HepG2 (cell line): ENCODE results near the gene NT5C. TPM values are rescaled to one million over a fixed set of nuclear protein-coding genes. Genes with fewer than 3 reads are reported as not detected.
A peak's percentile ranks its signal among the peaks of the same experiment; 100 is the strongest.

ENCODE experiments used
- AGO2 ChIP-seq: fragments of 200-400 bp; formaldehyde crosslinking; optimal IDR thresholded peaks from 2 replicates; pipeline ENCODE3; 2017; ENCODE audit warnings: mild to moderate bottlenecking, low read depth, low read length, moderate library complexity
- BORCS8-MEF2B ChIP-seq: sonication (generic); formaldehyde crosslinking; IDR thresholded peaks from 2 replicates; pipeline ENCODE4 v1.8.0; 2022; ENCODE audit warnings: mild to moderate bottlenecking, missing genetic modification reagents
- CENPT ChIP-seq: sonication (generic); formaldehyde crosslinking; IDR thresholded peaks from 2 replicates; pipeline ENCODE4 v1.8.0; 2022; ENCODE audit warnings: low read depth, mild to moderate bottlenecking, moderate library complexity, missing genetic modification reagents
- DNMT3B ChIP-seq: conservative IDR thresholded peaks from 2 replicates; pipeline ENCODE4 v1.6.1; 2016; ENCODE audit warnings: missing biosample characterization, control low read depth
- EEA1 ChIP-seq: sonication (generic); formaldehyde crosslinking; IDR thresholded peaks from 2 replicates; pipeline ENCODE4 v1.5.1; 2020; ENCODE audit warnings: mild to moderate bottlenecking, missing genetic modification reagents, borderline replicate concordance
- HNRNPK ChIP-seq: fragments of 200-400 bp; formaldehyde crosslinking; IDR thresholded peaks from 2 replicates; pipeline ENCODE4 v1.6.1; 2018; ENCODE audit warnings: low read length, low read depth, moderate library complexity, mild to moderate bottlenecking; ENCODE audit not compliant: poor library complexity, severe bottlenecking
- MXD4 ChIP-seq: IDR thresholded peaks from 2 replicates; pipeline ENCODE4 v1.6.1; 2016; ENCODE audit warnings: mild to moderate bottlenecking, missing biosample characterization, missing genetic modification reagents
- PHF8 ChIP-seq: sonication (generic); formaldehyde crosslinking; IDR thresholded peaks from 2 replicates; pipeline ENCODE4 v1.5.0; 2020; ENCODE audit warnings: missing genetic modification reagents
- SMARCC2 ChIP-seq: fragments of 450-650 bp; IDR thresholded peaks from 2 replicates; pipeline ENCODE4 v1.6.1; 2017; ENCODE audit warnings: antibody characterized with exemption, mild to moderate bottlenecking
- ZBTB44 ChIP-seq: sonication (generic); formaldehyde crosslinking; IDR thresholded peaks from 2 replicates; pipeline ENCODE4 v1.4.0; 2020; ENCODE audit warnings: missing genetic modification reagents
- ZFP90 ChIP-seq: sonication (generic); formaldehyde crosslinking; IDR thresholded peaks from 2 replicates; pipeline ENCODE4 v1.8.0; 2022; ENCODE audit warnings: missing genetic modification reagents, mild to moderate bottlenecking, inconsistent platforms, borderline replicate concordance
- ZFYVE20 ChIP-seq: sonication (generic); formaldehyde crosslinking; IDR thresholded peaks from 2 replicates; pipeline ENCODE4 v1.8.0; 2023; ENCODE audit warnings: low read depth, mild to moderate bottlenecking, moderate library complexity, missing genetic modification reagents, borderline replicate concordance
- ZKSCAN1 ChIP-seq: fragments of 150-350 bp; IDR thresholded peaks from 2 replicates; pipeline ENCODE4 v1.6.1; 2014; ENCODE audit warnings: low read length
- ZNF234 ChIP-seq: sonication (generic); formaldehyde crosslinking; conservative IDR thresholded peaks from 2 replicates; pipeline ENCODE4 v1.5.1; 2020; ENCODE audit warnings: mild to moderate bottlenecking, missing genetic modification reagents
- ZNF609 ChIP-seq: sonication (generic); formaldehyde crosslinking; IDR thresholded peaks from 2 replicates; pipeline ENCODE4 v1.4.0; 2020; ENCODE audit warnings: mild to moderate bottlenecking, missing genetic modification reagents, borderline replicate concordance
- polyA plus RNA-seq, 8 experiments: library from polyadenylated mRNA; depleted of rRNA in 3 of 8; stranded (reverse) in 7 of 8; unstranded in 1 of 8; fragments of >200 nt; fragmentation: Illumina TruSeq in 4 of 8; extraction: Trizol in 4 of 8; gene quantifications; 2 replicates each; pipeline versions ENCODE4 v1.2.1 to v1.2.3, GENCODE V29; 2011 to 2016; ENCODE audit warnings: low read depth in 4 of 8, missing spikeins in 1 of 8, mixed read lengths in 1 of 8; ENCODE audit not compliant: insufficient read depth in 1 of 8
- total RNA-seq, 5 experiments: library from RNA; depleted of rRNA; stranded (reverse); fragments of >200 nt; fragmentation: Illumina TruSeq; extraction: Trizol; gene quantifications; 2 replicates each; pipeline ENCODE4 v1.2.3, GENCODE V29; 2016; ENCODE audit warnings: low read depth in 1 of 5
- TF ChIP-seq, protein P1 (sequence below): sonication (generic); formaldehyde crosslinking; IDR thresholded peaks from 2 replicates; pipeline ENCODE4 v1.8.1; 2023; ENCODE audit warnings: missing genetic modification reagents, mild to moderate bottlenecking, borderline replicate concordance
- TF ChIP-seq, protein P2 (sequence below): sonication (generic); formaldehyde crosslinking; IDR thresholded peaks from 2 replicates; pipeline ENCODE4 v1.4.0; 2020; ENCODE audit warnings: mild to moderate bottlenecking, missing genetic modification reagents

The NT5C gene
- total and polyA plus RNA-seq, 2 of the 13 experiments (the other 11 are each of a cell fraction or from before 2014, with no cell fraction given): 42.8 to 48.6 TPM

GRCh38 chr17:75087558-75088453 lies 43.7 kb downstream of the NT5C start, which contains the start of gene SLC16A5 (continued):
- TF ChIP-seq ZFYVE20 (CRISPR knock-in tag): no peak
- TF ChIP-seq ZFP90 (CRISPR knock-in tag): no peak
- no peak for TF ChIP-seq ZBTB44 (CRISPR knock-in tag)
- no peak for TF ChIP-seq BORCS8-MEF2B (CRISPR knock-in tag)
- TF ChIP-seq HNRNPK: peak; percentile 54
- peak; percentile 52 for TF ChIP-seq PHF8 (CRISPR knock-in tag)
- TF ChIP-seq CENPT: no peak
- no peak for TF ChIP-seq DNMT3B (CRISPR knock-in tag)
- TF ChIP-seq, protein P1, sequence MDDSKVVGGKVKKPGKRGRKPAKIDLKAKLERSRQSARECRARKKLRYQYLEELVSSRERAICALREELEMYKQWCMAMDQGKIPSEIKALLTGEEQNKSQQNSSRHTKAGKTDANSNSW (CRISPR knock-in tag): no peak
- no peak for TF ChIP-seq ZKSCAN1
- TF ChIP-seq, protein P2, sequence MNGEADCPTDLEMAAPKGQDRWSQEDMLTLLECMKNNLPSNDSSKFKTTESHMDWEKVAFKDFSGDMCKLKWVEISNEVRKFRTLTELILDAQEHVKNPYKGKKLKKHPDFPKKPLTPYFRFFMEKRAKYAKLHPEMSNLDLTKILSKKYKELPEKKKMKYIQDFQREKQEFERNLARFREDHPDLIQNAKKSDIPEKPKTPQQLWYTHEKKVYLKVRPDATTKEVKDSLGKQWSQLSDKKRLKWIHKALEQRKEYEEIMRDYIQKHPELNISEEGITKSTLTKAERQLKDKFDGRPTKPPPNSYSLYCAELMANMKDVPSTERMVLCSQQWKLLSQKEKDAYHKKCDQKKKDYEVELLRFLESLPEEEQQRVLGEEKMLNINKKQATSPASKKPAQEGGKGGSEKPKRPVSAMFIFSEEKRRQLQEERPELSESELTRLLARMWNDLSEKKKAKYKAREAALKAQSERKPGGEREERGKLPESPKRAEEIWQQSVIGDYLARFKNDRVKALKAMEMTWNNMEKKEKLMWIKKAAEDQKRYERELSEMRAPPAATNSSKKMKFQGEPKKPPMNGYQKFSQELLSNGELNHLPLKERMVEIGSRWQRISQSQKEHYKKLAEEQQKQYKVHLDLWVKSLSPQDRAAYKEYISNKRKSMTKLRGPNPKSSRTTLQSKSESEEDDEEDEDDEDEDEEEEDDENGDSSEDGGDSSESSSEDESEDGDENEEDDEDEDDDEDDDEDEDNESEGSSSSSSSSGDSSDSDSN: no peak; the same call in none of the 2 replicates
- peak; percentile 72 for TF ChIP-seq AGO2
- no peak for TF ChIP-seq SMARCC2
- no peak for TF ChIP-seq ZNF234 (CRISPR knock-in tag)
- no peak for TF ChIP-seq EEA1 (CRISPR knock-in tag)
- no peak for TF ChIP-seq MXD4 (CRISPR knock-in tag)
- peak; percentile 23; the same call in 1 of the 2 replicates for TF ChIP-seq ZNF609
